NCI-H774 (cell line): ENCODE data around the gene TRAPPC5.

Experiments used
- DNase-seq: peaks from one replicate; lab custom pipeline; 2025; lab: John Stamatoyannopoulos, UW

Gene TRAPPC5

DNA sequence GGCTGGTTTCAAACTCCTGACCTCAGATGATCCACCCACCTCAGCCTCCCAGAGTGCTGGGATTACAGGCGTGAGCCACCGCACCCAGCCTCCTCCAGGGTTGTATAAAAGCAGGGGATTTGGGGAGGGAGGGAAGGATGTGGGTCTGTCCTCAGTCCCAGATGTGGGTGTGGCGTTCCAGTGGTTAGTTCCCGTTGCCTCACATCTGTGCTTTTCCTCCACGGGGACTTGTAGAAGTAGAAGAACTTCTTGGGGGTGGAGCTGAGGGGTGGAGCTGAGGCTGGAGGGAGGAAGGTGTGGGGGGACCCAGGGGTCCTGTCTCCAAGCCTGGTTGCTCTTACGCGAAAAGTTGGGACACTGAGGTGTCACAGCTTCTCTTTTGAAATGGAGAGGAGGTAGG, 4.3 kb upstream of the TRAPPC5 start:
- DNase-seq = no peak

DNA sequence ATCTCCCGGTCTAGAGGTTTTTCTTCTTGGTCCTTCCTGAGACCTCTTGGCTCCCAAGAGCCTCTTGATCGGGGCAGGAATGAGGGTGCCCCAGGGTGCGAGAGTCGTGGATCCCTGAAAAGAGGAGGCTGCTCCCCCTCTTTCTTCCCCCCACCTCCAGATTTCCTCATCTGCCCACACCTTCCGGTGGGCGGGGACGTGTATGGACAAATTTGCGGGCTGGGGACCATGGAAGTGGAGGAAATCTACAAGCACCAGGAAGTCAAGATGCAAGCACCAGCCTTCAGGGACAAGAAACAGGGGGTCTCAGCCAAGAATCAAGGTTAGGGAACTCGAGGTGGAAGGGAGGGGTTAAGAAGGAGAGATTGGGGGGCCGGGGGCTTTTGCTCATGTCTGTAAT, 3.8 kb upstream of the TRAPPC5 start, which contains the start of gene MCEMP1:
TSS of gene MCEMP1 (plus strand) at position 237 of the 400 bp plus-strand sequence. CDS start at position 268, 31 bp downstream.
- DNase-seq = no peak

DNA sequence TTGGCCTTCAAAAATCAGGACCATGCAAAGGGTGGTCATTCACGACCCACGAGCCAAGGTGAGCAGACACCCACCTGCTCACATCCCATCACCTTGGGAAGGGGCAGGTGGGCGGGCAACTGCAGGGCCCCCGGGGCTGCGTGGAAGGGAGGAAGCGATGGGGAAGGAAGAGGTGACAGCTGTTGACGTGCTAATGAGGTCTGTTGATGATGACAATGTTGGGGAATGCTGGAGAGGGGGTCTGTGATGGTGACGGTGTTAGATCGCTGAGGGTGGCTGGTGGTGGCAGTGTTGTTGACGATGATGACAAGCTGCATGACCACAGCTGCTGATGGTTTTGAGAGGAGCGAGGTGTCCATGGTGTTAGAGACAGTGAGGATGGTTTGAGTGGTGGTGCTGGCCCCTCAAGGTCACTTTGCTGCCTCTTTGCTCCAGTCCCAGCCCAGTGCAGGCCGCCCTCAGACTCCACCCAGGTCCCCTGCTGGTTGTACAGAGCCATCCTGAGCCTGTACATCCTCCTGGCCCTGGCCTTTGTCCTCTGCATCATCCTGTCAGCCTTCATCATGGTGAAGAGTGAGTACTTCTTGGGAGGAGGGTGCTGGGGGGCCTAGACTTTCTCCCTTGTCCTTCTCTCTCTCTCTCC, 2.8 kb upstream of the TRAPPC5 start:
- no peak for DNase-seq

DNA sequence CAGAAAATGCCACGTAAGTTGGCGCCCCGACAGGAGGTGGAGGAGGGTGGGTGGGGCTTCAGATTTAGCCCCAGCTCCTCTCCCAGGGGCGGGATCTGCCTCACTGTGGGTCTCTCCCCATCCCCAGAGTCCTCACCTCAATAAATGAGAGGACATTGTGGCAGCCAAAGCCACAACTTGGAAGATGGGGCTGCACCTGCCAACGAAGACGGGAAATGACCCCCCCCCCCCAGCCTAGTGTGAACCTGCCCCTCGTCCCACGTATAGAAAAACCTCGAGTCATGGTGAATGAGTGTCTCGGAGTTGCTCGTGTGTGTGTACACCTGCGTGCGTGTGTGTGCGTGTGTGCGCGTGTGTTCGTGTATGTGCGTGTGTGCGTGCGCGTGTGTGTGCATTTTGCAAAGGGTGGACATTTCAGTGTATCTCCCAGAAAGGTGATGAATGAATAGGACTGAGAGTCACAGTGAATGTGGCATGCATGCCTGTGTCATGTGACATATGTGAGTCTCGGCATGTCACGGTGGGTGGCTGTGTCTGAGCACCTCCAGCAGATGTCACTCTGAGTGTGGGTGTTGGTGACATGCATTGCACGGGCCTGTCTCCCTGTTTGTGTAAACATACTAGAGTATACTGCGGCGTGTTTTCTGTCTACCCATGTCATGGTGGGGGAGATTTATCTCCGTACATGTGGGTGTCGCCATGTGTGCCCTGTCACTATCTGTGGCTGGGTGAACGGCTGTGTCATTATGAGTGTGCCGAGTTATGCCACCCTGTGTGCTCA, 1.5 kb upstream of the TRAPPC5 start:
- DNase-seq = no peak

DNA sequence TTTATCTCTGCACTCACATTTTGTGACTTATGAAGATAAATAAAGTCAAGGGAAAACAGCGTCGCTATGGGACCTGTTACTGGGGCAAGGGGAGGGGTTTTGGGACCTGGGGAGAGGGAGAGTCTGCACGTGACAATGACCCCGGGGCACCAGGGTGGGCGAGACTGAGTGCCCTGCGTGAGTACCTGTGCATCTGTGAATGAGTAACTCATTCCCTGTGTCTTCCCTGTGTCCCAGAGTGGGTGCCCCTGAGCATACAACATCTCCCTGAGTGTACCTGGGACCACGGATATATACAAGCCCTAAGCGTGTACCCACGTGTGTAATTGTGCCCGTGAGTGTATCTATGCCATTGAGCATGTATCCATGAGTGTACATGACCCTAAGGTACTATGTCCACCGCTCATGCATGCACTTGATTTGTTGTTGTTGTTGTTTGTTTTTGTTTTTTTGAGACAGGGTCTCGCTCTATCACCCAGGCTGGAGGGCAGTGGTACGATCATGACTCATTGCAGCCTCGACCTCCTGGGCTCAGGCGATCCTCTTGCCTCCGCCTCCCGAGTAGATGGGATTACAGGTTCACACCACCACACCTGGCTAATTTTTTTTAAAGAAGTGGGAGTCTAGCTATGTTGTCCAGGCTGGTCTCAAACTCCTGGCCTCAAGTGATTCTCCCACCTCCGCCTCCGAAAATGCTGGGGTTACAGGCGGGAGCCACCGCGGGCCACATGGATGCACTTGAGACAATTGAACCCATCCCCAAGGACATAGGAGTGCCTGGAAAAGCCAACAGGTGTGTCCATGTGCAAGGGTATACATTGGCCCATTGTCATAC, 645 bp upstream of the TRAPPC5 start:
- DNase-seq = no peak

DNA sequence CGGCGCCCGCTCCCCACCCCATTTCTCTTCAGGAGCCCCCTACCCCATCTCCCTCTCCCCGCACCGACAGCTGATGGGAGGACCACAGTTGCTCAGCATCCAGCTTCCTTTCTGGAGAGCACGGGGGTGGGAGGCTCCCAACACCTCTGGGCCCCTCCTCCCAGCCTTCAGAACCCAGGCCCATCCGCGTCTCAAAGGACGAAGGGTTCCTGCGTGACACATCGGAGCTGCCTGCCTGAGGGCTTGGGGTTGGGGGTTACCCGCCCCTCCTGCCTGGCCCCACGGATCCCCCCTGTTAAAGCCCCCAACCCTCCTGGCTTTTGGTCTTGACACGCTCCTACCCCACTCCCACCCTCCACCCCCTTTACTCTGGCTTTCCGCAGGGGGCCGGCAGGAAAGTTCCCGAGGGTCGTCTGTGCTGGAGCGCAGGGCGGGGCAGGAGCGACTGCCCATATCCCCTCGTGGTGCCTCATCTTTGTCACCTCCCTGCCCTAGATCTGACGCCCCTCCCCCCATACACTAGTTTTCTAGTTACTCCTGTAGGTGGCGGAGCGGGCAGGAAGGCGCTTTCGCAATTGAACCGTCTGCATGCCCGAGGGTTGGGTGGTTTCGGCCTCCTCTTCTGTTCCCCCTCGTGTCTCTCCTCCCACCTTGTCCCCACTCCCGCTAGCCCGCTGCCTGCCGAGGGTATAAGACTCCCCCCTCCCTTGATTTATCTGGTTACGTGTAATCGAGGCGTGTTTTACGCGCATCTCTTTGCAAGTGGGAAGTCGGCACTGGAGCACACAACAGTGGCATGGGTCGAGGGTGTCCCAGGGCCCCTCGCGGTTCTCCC, 924 bp downstream of the TRAPPC5 start:
- DNase-seq = no peak

DNA sequence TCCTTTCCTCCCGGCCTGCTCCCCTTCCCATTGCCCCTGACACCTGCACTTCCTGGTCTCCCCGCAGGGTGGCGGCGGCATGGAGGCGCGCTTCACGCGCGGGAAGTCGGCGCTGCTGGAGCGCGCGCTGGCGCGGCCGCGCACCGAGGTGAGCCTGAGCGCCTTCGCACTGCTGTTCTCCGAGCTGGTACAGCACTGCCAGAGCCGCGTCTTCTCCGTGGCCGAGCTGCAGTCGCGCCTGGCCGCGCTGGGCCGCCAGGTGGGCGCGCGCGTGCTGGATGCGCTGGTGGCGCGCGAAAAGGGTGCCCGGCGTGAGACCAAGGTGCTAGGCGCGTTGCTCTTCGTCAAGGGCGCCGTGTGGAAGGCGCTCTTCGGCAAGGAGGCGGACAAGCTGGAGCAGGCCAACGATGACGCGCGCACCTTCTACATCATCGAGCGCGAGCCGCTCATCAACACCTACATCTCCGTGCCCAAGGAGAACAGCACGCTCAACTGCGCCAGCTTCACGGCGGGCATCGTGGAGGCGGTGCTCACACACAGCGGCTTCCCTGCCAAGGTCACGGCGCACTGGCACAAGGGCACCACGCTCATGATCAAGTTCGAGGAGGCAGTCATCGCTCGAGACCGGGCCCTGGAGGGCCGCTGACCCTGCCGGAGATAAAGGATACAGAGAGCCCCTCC, 1.7 kb downstream of the TRAPPC5 start:
- no peak for DNase-seq

DNA sequence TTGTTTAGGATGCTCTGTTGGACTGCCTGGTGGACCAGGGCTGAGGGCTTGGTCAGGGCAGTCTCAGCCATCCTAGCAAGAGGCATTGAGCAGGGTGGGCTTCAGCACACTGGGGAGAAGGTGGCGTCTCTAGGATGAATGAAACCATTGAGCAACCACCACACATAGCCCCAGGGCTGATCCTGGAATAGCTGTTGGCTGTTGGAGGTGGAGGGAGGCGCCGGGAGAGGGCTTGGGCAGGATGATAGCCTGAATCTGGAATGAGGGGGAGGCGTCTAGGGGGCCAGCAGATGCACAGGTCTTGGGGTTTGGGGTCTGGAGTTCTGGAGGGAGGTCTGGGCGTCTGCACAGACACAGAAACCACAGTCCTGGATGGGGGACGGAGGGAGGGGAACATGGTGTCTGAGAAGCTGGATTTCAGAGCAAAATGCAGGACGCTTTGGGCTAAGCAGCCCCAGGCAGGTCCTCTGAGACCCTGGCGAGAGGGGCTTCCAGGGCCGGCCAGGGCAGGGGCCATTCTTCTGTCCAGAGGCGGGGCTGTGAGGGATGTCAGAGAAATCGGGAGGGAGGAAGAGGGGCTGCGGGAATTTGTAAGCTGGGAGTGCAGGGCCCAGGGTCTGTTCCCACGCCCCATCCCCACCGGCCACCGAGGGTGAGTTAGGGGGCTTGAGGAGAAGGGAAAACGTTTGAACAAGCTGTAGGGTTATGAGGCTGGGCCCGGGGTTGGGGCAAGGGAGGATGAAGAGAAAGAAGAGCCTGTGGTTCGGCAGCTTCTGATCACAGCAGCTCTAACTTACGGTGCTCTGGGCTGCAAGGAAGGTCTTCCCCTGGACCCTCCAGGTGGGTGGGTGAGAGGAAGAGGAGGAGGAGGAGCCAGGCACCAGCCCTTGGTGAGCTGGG, 5.2 kb downstream of the TRAPPC5 start:
- DNase-seq = no peak

DNA sequence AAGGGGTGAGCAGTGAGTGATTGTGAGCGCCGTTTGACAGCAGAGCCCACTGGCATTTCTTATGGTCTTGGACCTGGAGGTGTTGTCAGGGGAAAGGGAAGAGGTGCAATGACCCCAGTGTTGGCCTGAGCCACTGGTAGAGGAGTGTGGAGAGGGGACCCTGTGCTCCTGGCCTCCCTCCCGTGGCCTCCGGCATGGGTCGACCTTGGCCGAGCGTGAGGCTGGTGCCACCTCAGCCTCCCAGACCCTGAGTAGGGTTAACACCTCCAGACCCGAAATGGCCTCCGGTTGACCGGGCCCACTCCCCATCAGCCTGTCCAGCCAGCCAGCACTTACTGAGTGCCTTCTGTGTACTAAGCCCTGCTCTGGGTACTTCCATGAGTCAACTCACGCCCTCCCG, 6.5 kb downstream of the TRAPPC5 start:
- no peak for DNase-seq

DNA sequence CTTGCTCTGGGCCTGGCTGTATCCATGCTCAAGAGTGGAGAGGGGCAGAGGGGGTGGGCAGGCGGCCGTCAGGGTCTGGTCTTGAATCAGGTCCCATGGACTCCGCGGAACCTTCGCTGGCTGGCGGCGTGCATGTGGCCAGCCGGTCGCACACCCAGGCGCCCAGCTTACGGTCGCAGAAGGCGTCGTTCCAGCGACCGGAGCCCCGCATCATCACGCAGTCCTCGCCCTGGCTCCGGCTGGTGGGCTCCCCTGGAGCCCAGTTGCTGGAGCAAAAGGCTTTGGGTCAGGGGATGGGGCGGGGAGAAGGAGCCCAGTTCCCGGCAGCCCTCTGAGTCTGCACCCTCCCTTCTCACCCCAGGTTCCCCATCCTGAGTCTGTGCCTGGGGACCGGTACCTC, 8.5 kb downstream of the TRAPPC5 start:
- DNase-seq = no peak

DNA sequence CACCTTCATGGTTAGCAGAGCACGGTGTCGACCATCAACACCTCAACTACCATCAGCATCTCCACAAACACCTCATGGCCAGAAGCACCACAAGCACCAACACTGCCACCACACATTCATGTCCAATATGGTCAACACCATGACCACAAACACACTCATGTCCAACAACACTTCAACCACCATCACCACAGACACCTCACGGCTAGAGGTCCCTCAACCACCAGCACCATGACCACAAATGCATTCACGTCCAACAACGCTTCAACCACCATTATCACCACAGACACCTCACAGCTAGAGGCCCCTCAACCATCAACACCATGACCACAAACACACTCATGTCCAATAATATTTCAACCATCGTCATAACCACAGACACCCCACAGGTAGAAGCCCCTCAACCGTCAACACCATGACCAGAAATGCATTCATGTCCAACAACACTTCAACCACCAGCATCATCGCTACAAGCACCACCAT, 10.2 kb downstream of the TRAPPC5 start:
- DNase-seq = no peak

DNA sequence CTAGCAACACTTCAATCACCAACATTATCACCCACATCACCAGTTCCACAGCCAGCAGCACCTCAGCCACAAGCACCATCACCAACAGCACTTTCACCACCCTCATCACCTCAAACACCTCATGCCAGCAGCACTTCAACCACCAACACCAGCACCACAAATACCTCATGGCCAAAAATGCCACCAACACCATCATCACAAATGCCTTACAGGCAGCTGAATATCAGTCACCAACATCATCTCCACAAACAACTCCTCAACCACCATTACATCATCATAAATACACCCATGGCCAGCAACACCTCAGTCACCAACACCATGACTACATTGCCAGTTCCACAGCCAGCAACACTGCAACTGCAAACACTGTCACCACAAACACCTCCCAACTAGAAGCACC, 10.9 kb downstream of the TRAPPC5 start:
- DNase-seq = no peak

DNA sequence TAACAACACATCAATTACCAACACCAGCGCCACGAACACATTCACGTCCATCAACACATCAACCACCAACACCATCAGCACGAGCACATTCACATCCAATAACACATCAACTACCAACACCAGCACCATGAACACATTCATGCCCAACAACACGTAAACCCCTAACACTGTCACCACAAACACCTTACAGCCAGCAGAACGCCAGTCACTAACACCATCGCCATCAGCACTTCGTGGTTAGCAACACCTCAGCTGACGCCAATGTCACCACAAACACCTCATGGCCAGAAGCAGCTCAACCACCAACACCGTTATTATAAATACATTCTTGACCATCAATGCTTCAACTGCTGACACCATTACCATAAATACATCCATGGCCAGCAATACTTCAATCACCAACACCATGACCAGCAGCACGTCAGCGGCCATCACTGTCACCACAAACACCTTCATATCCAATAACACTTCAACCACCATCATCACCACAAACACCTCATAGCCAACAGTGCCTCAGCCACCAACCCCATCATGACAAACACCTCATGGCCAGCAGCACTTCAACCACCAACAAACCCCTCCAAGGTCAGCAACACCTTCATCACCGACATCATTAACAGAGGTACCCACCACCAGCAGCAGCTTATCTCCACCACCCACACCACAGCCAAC, 11.9 kb downstream of the TRAPPC5 start:
- DNase-seq = no peak

DNA sequence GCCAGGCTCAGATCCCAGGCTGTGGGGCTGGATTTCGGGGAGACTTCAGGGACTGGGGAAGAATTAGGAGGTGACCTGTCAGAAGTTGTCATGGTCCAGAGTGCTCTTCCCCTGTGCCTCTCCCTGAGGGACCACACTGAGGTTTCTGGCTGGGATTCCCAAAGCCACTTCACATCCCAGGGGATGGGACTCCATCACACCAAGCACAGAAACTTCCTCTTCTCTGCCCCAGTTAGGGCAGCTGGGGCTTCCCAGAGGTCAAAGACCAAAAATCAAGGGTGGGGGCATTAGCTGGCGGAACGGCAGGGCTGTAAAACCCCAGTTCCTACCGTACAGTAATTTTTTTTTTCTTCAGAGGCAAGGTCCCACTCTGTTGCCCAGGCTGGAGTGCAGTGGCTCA, 13.9 kb downstream of the TRAPPC5 start:
- DNase-seq = no peak

DNA sequence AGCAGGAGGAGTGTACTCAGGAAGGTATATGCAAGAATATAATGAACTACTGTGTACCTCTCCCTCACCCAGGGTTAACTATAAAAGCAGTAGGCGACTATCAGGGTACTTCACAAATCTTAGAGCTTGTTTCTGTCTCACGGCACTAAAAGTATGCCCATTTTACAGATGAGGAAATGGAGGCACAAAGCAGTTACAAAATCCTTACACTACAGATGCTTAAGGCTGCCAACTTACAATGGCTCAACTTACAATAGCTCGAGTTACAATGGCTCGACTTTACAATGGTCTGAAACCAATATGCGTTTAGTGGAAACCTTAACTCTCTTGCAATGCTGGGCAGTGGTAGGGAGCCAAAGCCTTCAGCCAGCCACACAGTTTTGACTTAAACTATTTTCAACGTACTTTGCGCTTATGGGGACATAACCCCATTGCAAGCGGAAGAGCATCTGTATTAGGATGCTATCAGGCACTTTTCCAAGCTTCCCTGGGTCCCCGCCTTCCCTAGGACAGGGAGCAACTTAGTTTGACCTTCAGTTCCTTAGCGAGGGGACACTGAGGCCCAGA, 17.2 kb downstream of the TRAPPC5 start:
- DNase-seq = no peak

DNA sequence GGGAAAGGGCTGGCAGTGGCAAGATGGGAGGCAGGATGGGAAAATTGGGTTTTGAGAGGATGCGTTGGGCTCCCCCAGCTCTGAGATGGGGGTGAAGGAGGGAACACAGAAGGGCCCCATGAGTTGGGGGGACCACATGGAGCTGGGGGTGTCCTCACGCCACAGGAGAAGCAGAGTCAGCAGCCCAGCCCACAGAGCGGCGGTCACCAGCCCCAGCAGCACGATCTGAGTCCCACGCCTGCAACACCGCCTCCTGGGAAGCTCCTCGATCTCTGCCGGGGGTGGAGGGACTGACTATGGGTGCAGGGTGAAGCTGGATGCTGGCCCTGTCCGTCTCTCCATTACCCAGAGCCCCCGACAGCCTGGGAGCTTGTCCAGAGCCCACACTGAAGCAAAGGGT, 17.9 kb downstream of the TRAPPC5 start:
- no peak for DNase-seq

DNA sequence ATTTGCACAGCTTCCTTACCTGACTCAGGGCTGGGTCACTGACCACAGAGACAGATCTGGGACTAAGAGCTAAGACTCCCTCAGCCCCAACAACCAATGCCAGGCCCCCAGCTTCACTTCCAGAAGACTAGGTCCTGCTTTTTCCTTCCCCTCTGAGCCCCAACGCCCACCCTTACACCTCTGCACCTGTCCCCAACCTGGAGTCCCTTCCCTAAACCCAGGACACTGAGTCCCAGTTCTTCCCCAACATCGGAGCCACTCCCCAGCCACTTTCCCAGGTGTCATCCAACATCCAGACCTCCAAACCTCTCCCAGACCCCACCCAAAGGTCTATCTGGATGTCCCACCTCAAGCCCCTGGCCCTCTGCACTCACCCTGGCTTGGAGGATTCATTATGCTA, 18.4 kb downstream of the TRAPPC5 start:
- DNase-seq = no peak

DNA sequence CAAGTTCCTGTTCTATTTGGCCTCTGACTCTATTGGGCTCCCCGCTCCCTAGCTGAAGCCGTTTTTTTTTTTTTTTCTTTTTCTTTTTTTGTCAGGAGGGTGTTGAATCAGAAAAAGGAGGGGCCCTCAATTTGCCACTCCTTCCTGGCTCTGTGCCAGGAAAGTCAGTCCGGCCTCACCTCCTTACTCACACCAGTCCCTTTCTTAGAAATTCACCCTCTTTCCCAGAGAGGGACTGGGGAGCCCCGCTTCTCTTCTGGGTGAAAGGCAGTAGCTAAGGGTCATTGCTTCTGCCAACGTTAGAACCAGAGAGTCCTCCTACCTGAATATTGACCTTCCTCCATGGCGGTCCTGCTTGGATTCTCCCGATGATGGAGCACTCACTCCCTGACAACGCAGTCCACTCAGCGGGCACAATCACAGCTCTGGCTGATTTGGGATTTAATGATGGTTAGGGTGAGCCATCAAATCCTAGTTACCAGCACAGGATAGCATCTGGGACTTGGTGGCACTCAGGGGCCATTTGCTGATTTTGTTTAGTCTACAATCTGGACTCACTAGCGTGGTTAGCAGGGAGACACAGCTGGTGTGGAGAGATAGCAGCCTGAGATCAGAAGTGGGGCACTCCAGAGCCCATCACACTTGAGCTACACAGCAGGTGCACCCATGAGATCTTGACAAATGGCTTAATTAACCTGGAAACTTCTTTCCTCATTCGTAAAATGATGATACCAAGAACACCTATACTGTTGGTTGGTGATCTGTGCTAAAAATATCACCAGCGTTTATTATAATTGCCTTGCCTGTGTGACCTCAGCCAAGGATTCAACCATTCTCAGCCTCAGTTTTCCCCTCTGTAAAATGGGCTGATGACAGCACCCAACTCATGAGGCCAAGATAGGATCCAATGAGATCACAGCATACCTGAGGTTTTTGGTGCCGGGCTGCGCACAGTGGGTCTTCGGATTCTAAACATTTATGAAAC, 19.1 kb downstream of the TRAPPC5 start:
- no peak for DNase-seq
